ENCODE data around the gene OR52E5.

- TF ChIP-seq, protein P1, sequence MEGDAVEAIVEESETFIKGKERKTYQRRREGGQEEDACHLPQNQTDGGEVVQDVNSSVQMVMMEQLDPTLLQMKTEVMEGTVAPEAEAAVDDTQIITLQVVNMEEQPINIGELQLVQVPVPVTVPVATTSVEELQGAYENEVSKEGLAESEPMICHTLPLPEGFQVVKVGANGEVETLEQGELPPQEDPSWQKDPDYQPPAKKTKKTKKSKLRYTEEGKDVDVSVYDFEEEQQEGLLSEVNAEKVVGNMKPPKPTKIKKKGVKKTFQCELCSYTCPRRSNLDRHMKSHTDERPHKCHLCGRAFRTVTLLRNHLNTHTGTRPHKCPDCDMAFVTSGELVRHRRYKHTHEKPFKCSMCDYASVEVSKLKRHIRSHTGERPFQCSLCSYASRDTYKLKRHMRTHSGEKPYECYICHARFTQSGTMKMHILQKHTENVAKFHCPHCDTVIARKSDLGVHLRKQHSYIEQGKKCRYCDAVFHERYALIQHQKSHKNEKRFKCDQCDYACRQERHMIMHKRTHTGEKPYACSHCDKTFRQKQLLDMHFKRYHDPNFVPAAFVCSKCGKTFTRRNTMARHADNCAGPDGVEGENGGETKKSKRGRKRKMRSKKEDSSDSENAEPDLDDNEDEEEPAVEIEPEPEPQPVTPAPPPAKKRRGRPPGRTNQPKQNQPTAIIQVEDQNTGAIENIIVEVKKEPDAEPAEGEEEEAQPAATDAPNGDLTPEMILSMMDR (IDR thresholded peaks at IDR 0.05), result no peak
- TF ChIP-seq POLR2A (IDR thresholded peaks at IDR 0.05), result no peak
Measured at GRCh38 chr11:5910540-5910939, 17.5 kb downstream of the OR52E5 start.

All from esophagus squamous epithelium (tissue), 4 donors.